NCI-H1417 treated with DMSO at 0.1 percent for 48 hours (cell line): ENCODE results near the gene LINGO1.

Source experiments
- DNase-seq: peaks from one replicate; lab custom pipeline; 2025; lab: John Stamatoyannopoulos, UW

LINGO1 gene

GRCh38 chr15:77632534-77633133 is at the start of gene LINGO1:
LINGO1 (minus strand) TSS chr15:77632912; CDS start chr15:77632315, 597 bp downstream.
- no peak for DNase-seq

DNA sequence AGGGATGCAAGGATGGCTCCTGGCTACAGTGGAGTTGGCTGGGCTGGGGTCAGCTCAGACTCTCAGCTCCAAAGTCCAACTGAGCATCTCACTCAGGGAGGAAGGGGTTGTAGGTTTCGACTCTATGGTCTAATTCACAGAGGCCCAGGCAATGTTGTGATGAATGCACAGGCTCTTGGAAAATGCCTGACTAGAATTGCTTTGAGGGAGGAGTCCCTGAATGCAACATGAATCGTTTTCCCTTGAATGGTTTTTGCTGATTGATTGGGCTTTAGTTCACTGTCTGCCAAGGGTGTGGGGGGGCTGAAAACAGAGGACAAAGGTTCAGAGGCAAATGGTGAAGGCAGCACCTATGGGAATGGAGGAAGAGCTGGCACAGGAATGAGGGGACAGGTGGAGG is 48.6 kb upstream of the LINGO1 start:
- DNase-seq: no peak

DNA sequence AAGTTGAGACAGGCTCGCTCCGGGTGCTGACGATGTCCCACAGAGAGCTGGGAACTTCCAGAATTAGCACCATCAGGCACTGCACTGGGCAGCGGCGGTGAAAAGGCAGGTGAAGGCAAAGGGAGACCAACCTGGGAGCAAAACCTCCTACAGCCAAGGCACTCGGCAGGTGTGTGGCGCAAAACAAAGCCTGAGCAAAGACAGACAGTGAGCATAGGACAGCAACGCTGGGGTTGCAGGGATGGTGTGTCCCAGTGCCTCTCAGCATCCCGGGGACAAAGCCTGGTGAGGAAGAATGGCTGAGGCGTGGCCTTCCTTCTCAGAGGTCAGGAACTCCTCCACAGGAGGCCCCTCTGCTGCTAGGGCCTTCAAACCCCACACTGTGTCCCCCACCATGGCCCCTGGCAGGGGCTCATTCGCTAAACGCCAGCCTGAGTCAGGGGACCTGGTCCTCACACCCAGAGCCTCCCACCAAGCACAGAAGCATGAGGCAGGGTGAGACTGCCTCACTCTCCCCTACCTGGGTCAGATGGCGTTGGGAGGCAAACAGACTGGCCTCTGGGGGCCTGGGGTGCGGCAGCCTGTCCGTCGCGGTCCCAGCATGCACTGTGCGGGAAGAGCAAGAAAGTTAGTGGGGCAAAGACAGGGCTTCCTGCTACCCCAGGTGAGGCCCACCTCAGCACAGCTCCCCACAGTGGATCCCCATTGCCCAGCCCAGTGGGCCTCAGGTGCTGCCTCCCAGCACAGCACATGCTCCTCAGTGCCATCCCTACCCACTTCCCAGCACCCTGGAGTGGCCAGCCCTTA is 44.1 kb upstream of the LINGO1 start:
- no peak for DNase-seq

GRCh38 chr15:77675806-77676415 is 43.2 kb upstream of the LINGO1 start:
- DNase-seq: no peak

DNA sequence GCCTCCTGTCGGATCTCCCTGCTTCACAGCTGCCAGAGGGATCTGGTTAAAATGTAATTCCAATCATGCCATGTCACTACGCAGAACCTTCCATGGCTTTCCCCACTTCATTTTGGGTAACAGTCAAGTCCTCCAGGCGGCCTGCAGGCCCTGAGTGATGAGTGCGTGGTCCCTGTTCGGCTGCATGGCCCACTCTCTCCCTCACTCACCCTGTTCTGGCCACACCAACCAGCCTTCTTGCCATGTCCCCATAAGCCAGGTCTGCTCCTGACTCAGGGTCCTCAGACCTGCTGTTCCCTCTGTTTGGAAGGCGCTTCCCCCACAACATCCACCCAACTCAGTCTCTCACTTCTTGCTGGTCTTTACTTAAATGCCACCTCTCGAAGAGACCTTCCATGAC is 41.6 kb upstream of the LINGO1 start:
- DNase-seq: no peak

DNA sequence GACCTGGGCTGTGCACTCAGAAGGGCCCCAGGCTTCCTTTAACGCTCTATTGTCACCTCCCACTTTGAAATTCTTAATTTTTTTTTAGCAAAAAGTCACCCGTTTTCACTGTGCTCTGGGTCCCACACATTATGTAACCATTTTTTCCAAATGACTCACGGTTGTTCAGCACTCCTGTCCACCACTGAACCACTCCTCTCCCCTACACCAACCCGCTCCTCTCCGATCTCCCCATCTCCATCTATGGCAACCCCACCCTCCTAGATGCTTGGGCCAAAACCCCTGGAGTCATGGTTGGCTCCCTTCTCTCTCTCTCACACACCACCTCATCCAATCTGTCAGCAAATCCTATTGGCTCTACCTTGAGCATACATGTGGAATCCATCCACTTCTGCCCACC is 41.2 kb upstream of the LINGO1 start:
- no peak for DNase-seq

DNA sequence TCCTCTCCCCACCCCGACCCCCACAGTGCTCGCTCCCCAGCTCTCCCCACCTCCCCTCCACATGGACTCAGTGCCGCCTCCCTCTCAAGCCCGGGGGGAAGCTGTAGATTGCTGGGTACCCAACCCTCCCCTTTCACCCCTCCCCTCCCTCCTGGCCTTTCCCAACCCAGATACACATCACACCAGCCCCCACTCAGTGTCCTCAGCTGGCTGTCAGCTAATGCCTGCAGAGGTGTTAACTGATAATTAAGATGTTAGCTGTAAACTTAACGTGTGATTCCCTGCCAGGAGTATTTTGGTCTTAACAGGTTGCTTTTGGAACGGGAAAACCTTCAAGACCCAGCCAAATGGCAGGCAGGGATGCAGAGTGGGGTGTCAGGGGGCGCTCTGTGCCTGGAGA is 39.4 kb upstream of the LINGO1 start:
- DNase-seq: no peak

GRCh38 chr15:77671362-77672056 is 38.8 kb upstream of the LINGO1 start:
- DNase-seq: no peak

GRCh38 chr15:77670558-77671361 is 38.0 kb upstream of the LINGO1 start:
- no peak for DNase-seq

DNA sequence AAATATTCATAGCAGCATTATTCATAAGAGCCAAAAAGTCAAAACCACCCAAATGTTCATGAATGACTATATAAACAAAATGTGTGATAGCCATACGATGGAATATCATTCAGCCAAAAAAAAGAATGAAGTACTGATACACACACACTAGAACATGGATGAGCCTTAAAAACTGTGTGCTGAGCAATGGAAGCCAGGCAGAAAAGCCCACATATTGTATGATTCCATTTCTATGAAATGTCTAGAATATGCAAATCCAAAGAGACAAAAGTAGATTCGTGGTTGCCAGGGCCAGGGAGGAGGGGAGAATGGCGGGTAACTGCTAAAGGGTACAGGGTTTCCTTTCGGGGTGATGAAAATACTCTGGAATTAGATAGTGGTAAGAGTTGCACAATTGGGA is 37.2 kb upstream of the LINGO1 start:
- DNase-seq: no peak

DNA sequence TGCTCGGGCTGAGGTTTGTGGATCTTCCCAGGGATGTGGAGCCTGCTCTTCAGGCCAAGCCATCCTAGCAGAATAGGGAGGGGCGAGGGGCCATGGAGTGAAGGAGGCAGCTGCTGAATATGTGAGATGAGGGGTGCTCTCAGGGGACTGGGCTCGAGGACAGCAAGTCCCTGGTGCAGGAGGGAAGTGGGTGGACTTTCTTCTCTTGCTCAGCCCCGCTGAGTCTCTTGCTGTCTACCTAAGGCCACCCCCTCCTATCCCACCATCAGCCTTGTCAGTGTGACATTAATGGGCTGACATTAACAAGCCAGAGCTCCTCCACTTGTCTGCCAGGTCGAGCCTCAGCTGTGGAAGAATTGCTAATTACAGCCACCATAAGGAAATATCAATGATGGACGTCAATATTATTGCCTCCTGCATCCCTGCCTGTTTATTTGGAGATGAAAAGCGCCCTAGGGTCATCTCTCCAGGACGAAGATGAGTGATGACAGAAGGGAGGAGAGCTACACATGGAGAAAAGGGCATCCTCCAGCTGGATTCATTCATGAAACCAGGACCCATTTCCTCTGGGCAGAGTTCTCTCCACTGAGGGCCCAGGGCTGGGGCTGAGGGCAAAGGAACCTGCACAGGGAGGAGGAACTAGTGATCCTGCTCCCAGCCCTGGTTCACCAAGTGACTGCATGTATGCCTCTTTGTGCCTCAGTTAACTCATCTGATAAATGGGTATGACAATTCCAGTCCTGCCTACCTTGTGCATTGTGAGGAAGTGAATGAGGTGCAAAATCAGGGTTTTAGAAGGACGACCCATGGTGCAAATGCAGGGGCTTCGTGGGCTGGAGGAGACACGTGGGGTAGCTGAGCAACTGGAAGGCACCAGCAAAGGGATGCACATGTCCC is 34.9 kb upstream of the LINGO1 start:
- DNase-seq: no peak

DNA sequence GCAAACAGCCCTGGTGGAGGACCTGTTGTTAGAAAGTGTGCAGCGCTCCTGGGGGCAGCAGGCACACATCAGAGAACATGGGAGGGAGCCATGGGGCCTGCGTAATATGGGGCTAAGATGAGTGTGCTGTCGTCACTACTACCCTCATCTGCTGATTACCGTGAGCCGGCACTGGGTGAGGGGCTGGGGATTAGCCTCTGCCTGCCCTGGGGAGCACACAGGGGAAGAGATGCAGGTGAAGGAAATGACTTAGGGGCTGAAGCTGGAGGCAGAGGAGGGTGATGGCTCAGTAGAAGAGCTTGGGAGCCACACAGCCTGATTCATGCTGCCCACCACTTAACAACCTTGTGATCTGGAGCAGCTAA is 33.6 kb upstream of the LINGO1 start:
- no peak for DNase-seq

DNA sequence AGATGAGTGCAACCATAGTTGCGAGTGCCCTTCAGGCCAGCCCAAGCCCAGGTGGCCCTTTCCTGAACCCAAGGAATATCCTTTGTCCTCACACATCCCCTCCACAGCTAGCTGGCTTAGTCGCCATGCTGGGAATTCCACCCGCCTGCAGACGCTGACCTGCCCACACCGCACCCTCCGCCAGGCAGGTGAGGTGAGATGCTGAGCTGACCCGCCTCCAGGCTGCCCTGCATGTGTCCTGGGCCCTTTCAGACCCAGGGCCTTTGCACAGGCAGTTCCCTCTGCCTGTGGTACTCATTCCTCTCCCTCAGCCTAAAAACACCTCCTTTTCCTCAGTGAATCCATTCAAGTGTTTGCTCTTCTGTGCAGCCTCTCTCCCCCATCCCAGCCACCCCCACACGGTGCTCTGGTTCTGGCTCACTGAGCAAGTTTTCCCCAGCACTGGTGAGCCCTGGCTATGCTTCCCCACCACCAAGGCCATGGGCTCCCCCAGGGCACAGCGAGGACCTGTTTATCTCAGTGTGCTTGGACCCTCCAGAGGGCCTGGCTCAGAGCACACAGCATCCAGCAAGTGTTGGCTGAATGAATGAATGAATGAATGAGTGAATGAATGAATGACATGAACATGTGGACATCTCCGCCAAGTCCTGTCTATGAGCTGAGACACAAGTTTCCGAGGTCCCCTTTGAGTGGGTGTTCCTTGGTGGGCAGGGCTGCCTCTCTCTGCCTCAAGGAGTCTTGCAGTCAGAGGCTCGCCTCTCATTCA is 33.0 kb upstream of the LINGO1 start:
- DNase-seq: no peak

GRCh38 chr15:77664428-77664827 is 31.7 kb upstream of the LINGO1 start:
- DNase-seq: no peak

DNA sequence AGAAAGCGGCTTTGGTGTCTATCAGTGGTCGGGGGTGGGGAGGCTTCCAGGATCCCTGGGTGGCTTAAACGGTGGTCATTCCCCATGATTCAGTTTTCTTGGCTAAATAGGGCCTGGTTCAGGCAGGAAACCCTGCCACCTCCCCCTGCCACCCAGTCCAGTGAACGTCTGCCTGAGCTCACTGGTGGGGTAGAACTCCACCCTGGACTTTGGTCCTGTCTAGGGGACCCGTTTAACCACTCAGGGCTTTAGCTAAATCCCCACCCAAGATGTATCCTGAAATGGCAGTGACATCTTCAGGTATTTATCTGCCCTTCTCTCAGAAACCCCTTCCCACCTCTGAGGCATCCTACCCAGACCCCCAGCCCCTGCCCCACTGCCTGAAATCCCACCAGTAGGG is 30.5 kb upstream of the LINGO1 start:
- DNase-seq: no peak

DNA sequence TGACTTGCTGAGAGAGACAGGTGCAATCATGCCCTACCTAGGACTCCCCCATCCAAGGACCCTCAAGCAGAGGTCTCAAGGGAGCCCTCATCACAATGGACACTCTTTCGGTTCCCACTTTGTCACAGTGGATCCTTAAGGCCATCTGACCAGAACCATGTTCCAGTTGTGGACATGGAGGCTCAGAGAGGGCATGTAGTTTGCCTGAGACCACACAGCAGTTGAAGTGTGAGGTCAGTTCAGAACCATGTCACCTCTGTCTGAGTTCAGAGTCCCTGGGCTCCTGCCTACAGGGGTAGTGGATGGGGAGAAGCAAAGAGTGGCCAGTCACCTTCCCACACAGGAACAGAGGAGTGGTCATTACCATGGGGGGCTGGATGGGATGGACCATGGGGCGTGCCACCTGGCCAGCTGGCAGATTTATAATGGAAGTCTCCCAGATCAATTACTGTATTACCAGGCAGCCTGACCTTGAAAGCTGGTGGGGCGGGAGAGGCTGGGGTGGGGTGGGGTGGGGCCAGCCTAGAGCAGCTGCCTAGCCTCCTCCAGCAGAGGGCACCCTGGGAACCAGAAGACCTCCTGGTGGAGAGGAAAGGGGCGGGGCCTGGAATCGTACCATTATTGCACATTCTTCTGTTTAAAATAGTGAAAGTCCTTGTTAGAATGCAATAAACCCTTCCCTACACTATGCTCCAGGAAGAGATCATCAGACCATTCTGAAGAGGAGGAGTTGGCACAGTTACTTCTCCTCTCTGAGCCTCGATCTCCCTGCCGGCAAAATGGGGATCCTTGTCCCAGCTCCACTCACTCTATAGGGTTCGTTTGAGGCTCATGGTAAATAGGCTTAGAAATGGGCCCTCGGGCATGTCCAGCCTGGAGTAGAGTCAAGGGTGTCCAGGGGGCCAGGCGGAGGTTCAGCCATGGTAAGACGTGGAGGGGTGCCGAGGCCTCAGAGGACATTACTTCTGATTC is 26.9 kb upstream of the LINGO1 start:
- no peak for DNase-seq

- DNase-seq: no peak
Observed at GRCh38 chr15:77658304-77658703, 25.6 kb upstream of the LINGO1 start.

DNA sequence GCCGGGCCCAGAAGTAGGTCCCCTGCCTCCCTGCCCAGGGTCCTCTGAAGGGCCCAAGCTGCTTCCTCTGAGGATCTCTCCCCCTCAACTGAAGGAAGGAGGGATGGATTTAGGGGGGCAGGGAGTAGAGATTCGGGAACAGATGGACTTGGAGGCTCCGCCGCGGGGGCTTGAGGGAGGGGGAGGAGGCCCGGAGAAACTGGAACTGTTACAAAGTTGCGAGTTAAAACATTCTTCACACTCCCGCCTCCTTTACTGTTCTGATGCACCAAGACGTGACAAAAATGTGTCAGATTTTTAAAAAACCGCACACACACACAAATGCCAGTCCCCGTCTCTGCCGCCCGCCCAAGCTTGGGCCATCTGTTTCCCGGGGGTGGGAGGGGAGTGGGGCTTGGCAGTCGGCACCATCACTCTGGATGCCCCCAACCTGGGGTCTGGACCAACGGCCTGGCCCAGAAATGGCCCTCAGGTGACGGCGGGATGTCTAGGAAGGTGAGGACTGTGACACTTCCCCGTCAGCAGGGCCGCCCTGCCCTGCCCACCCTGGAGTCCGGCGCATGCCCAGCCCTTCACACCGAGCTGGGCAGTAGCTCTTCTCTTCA is 25.0 kb upstream of the LINGO1 start:
- no peak for DNase-seq

- DNase-seq: no peak
Observed at GRCh38 chr15:77656294-77656693, 23.6 kb upstream of the LINGO1 start.
